ENCODE results near the gene HBS1L.

HBS1L gene

DNA sequence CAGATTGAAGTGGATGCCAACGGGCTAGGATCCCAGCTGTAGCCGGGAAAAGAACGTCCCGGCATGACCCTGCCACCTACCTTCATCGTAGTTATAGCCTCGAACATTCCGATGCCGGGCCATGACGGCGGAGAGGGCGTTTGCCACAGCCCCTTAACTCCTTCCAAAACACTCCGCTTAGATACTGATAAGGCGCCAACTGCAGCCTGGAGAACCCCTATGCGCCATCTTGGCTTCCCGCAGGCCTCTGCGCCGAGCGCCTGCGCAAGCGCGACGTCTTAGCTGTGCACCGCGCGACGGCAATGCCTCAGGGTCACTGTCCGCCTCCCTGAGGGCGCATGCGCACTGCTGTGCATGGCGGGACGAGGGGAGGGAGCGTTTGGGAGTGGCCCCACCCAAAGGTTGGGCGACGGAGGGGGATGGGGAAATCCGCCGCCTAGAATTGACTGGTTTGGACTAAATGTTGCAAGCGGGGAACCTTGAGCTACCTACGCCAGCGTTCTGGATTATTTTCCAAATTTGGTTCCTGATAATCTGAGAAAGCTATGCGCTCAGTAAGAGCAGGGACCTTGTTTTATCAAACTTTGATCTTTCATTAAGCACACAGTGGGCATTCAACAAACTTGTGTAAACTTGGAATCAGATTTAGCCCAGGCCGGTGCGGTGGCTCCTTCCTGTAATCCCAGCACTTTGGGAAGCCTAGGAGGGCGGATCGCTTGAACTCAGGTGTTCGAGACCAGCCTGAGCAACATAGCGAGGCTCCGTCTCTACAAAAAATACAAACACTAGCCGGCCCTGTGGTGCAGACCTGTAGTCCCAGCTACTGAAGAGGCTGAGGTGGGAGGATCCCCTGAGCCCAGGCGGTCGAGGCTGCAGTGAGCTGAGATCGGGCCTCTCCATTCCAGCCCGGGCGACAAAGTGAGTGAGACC lies at the start of gene HBS1L:
Gene HBS1L, minus strand, starts transcription at position 254 of the 930 bp plus-strand sequence. Its CDS starts 131 bp downstream, at position 123.
- TF ChIP-seq, protein P1, sequence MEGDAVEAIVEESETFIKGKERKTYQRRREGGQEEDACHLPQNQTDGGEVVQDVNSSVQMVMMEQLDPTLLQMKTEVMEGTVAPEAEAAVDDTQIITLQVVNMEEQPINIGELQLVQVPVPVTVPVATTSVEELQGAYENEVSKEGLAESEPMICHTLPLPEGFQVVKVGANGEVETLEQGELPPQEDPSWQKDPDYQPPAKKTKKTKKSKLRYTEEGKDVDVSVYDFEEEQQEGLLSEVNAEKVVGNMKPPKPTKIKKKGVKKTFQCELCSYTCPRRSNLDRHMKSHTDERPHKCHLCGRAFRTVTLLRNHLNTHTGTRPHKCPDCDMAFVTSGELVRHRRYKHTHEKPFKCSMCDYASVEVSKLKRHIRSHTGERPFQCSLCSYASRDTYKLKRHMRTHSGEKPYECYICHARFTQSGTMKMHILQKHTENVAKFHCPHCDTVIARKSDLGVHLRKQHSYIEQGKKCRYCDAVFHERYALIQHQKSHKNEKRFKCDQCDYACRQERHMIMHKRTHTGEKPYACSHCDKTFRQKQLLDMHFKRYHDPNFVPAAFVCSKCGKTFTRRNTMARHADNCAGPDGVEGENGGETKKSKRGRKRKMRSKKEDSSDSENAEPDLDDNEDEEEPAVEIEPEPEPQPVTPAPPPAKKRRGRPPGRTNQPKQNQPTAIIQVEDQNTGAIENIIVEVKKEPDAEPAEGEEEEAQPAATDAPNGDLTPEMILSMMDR (IDR thresholded peaks at IDR 0.05; ENCODE audit: control insufficient read depth, extremely low read depth, insufficient read depth) = no peak
- DNase-seq (ENCODE audit: low read depth) = peak; percentile 91
- peak within 1 kb of the TSS; percentile 87 for H3K4me3 ChIP-seq (ENCODE audit: low read depth, low read length)

DNA sequence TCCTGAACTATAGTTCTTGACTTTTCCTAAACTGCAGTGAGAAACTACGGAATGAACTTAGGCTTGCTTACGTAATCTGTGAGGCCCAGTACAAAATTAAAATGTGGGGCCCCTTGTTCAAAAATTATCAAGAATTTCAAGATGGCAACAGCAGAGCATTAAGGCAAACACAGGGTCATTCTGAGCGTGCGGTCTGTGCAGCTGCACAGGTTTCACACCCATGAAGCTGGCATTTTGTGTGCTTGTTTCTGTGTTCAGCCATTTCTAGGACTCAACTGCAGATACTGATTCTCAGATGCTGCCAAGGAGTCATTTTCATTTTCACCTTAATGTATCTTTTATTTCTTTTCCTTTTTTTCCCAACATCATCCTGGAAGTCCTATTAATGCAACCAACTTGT lies 49.6 kb upstream of the HBS1L start:
- DNase-seq (ENCODE audit: low read depth) = no peak
- no peak overlapping the region for H3K4me3 ChIP-seq (ENCODE audit: low read depth, low read length)
- TF ChIP-seq, protein P1 (IDR thresholded peaks at IDR 0.05; ENCODE audit: control insufficient read depth, extremely low read depth, insufficient read depth) = no peak

- no peak for DNase-seq (ENCODE audit: low read depth)
- TF ChIP-seq, protein P1 (IDR thresholded peaks at IDR 0.05; ENCODE audit: control insufficient read depth, extremely low read depth, insufficient read depth) = no peak
- no peak overlapping the region for H3K4me3 ChIP-seq (ENCODE audit: low read depth, low read length)
Measured at GRCh38 chr6:135102191-135102590, 47.6 kb upstream of the HBS1L start.

DNA sequence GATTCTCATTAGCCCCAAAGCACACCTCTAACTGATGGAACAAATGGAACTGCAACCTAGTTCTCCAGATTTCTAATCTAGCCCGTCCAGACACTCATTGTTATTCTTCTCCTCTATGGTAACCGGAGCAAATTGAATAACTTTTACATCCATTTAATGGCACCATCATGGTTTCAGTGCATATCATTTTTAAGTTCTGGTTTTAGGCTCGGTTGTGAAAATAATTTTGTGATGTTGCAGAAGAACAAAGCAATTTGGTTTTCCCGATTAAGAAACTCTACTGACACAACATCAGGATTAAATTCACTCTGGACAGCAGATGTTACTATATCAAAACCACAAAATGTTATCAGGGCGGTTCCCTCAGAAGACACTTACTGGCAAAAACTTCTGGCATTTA lies 42.5 kb upstream of the HBS1L start:
- TF ChIP-seq, protein P1 (IDR thresholded peaks at IDR 0.05; ENCODE audit: control insufficient read depth, extremely low read depth, insufficient read depth) = no peak
- no peak for DNase-seq (ENCODE audit: low read depth)

GRCh38 chr6:135096403-135097130 lies 41.9 kb upstream of the HBS1L start:
- TF ChIP-seq, protein P1 (IDR thresholded peaks at IDR 0.05; ENCODE audit: control insufficient read depth, extremely low read depth, insufficient read depth) = no peak
- no peak overlapping the region for H3K4me3 ChIP-seq (ENCODE audit: low read depth, low read length)
- peak; percentile 68 for DNase-seq (ENCODE audit: low read depth)

More for the DNA sequence above, 42.5 kb upstream of the HBS1L start:
- H3K4me3 ChIP-seq (ENCODE audit: low read depth, low read length) = no peak overlapping the region

DNA sequence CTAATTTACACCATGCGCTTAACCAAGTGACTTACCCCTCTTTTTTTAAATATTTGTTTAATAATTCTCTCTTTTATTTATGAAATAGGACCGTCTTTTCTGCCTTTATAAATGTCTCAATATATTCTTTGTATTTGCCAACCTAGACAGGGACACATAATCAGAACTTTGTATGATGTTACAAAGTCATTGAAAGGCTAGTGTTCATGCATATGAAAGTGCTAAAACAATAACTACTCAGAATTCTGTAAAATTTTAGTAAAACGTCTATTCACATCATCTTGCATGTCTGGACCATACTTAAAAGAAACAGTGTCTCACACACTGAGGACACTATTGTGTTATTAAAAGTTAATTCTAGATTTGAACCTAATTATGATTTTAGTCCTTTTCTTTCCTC lies 41.1 kb upstream of the HBS1L start:
- TF ChIP-seq, protein P1 (IDR thresholded peaks at IDR 0.05; ENCODE audit: control insufficient read depth, extremely low read depth, insufficient read depth) = no peak
- H3K4me3 ChIP-seq (ENCODE audit: low read depth, low read length) = no peak overlapping the region
- DNase-seq (ENCODE audit: low read depth) = no peak

All from LNCaP clone FGC (cell line).